GM12878 (cell line): Measurements from ENCODE around the gene MSI2. TPM values are rescaled to one million over a fixed set of nuclear protein-coding genes. Genes with fewer than 3 reads are reported as not detected.

ENCODE experiments used
- BMI1 ChIP-seq: fragments of 450-650 bp; IDR thresholded peaks from 2 replicates; pipeline ENCODE4 v1.6.1; 2016; ENCODE audit warnings: mild to moderate bottlenecking, moderate library complexity, borderline replicate concordance
- CBX3 ChIP-seq: fragments of 200-600 bp; sonication (generic); IDR thresholded peaks from 2 replicates; pipeline ENCODE4 v1.6.1; 2016; ENCODE audit warnings: low read depth, borderline replicate concordance
- CHD1 ChIP-seq: IDR thresholded peaks from 2 replicates; pipeline ENCODE4 v1.6.1; 2012; ENCODE audit warnings: low read depth, low read length, improper control_type of control experiment
- CHD4 ChIP-seq: fragments of 200-600 bp; sonication (generic); IDR thresholded peaks from 2 replicates; pipeline ENCODE4 v1.6.1; 2016; ENCODE audit warnings: mild to moderate bottlenecking
- FOXK2 ChIP-seq: fragments of 450-650 bp; IDR thresholded peaks from 2 replicates; pipeline ENCODE4 v1.6.1; 2017; ENCODE audit warnings: mild to moderate bottlenecking, moderate library complexity
- GATAD2B ChIP-seq: fragments of 450-650 bp; conservative IDR thresholded peaks from 2 replicates; pipeline ENCODE4 v1.6.1; 2017; ENCODE audit warnings: low read depth, mild to moderate bottlenecking, moderate library complexity
- MEF2B ChIP-seq: fragments of 450-650 bp; IDR thresholded peaks from 2 replicates; pipeline ENCODE4 v1.6.1; 2018; ENCODE audit warnings: mild to moderate bottlenecking, moderate library complexity; ENCODE audit not compliant: partially characterized antibody, poor library complexity, severe bottlenecking
- MTA2 ChIP-seq: fragments of 450-650 bp; IDR thresholded peaks from 2 replicates; pipeline ENCODE4 v1.6.1; 2016; ENCODE audit warnings: low read depth, mild to moderate bottlenecking, moderate library complexity
- NRF1 ChIP-seq: conservative IDR thresholded peaks from 2 replicates; pipeline ENCODE4 v1.6.1; 2011; ENCODE audit warnings: mild to moderate bottlenecking, low read depth, low read length, improper control_type of control experiment
- RUNX3 ChIP-seq: IDR thresholded peaks from 2 replicates; pipeline ENCODE4 v1.6.1; 2012; ENCODE audit warnings: low read length, inconsistent platforms
- SMAD1 ChIP-seq: fragments of 450-650 bp; IDR thresholded peaks from 2 replicates; pipeline ENCODE4 v1.6.1; 2018; ENCODE audit warnings: mild to moderate bottlenecking, low read depth; ENCODE audit not compliant: partially characterized antibody
- SPI1 ChIP-seq: IDR thresholded peaks from 2 replicates; pipeline ENCODE4 v1.6.1; 2011; ENCODE audit warnings: low read depth, mild to moderate bottlenecking, low read length, moderate library complexity, borderline replicate concordance; ENCODE audit not compliant: insufficient read depth
- SREBF1 ChIP-seq: IDR thresholded peaks from 2 replicates; pipeline ENCODE4 v1.6.1; 2012; ENCODE audit warnings: mild to moderate bottlenecking, low read length
- ZBED1 ChIP-seq: IDR thresholded peaks from 2 replicates; pipeline ENCODE4 v1.6.1; 2016; ENCODE audit warnings: borderline replicate concordance
- ZNF24 ChIP-seq: fragments of 450-650 bp; IDR thresholded peaks from 2 replicates; pipeline ENCODE4 v1.6.1; 2017; ENCODE audit warnings: antibody characterized with exemption, mild to moderate bottlenecking
- ZNF274 ChIP-seq: IDR thresholded peaks from one replicate; pipeline ENCODE4 v1.8.0; 2011; ENCODE audit not compliant: insufficient read length, insufficient read depth
- polyA plus RNA-seq, 11 experiments: library from polyadenylated mRNA; depleted of rRNA in 4 of 11; unstranded in 6 of 11; stranded (reverse) in 5 of 11; fragments of >200 nt; fragmentation: Nextera tagmentation in 4 of 11; fragmentation: Illumina TruSeq in 1 of 11; extraction: Ambion mirVana in 4 of 11; extraction: Trizol in 1 of 11; gene quantifications; 1 replicate in 1 of 11; 2 replicates in 10 of 11; pipeline versions ENCODE4 v1.2.1 to v1.2.3, GENCODE V29; 2011 to 2016; ENCODE audit warnings: inconsistent platforms in 2 of 11, missing spikeins in 2 of 11, low read depth in 1 of 11
- total RNA-seq, 4 experiments: library from RNA; depleted of rRNA in 3 of 4; stranded (reverse); fragments of >200 nt in 3 of 4; fragmentation: Illumina TruSeq in 1 of 4; extraction: Trizol in 1 of 4; gene quantifications; 2 replicates each; pipeline versions ENCODE4 v1.2.1 to v1.2.3, GENCODE V29; 2013 to 2021
- TF ChIP-seq, protein P1 (sequence below): fragments of 450-650 bp; IDR thresholded peaks from 2 replicates; pipeline ENCODE4 v1.6.1; 2017; ENCODE audit warnings: mild to moderate bottlenecking, moderate library complexity
- TF ChIP-seq, protein P2 (sequence below): fragments of 450-650 bp; IDR thresholded peaks from 2 replicates; pipeline ENCODE4 v1.6.1; 2017; ENCODE audit warnings: low read depth, mild to moderate bottlenecking, moderate library complexity
- TF ChIP-seq, protein P3 (sequence below): IDR thresholded peaks from 2 replicates; pipeline ENCODE4 v1.6.1; 2012; ENCODE audit warnings: low read depth, low read length, improper control_type of control experiment
- TF ChIP-seq, protein P4 (sequence below): IDR thresholded peaks from 2 replicates; pipeline ENCODE4 v1.6.1; 2011; ENCODE audit warnings: borderline replicate concordance, low read depth, mild to moderate bottlenecking, moderate library complexity, low read length; ENCODE audit not compliant: insufficient read depth, poor library complexity, severe bottlenecking
- TF ChIP-seq, protein P5 (sequence below): fragments of 450-650 bp; IDR thresholded peaks from 2 replicates; pipeline ENCODE4 v1.6.1; 2016; ENCODE audit warnings: mild to moderate bottlenecking

MSI2 gene
- total and polyA plus RNA-seq, 10 of the 15 experiments (the other 5 are each of a cell fraction or from before 2014, with no cell fraction given), result 6.1 to 76.1 (median 42.0) TPM

DNA sequence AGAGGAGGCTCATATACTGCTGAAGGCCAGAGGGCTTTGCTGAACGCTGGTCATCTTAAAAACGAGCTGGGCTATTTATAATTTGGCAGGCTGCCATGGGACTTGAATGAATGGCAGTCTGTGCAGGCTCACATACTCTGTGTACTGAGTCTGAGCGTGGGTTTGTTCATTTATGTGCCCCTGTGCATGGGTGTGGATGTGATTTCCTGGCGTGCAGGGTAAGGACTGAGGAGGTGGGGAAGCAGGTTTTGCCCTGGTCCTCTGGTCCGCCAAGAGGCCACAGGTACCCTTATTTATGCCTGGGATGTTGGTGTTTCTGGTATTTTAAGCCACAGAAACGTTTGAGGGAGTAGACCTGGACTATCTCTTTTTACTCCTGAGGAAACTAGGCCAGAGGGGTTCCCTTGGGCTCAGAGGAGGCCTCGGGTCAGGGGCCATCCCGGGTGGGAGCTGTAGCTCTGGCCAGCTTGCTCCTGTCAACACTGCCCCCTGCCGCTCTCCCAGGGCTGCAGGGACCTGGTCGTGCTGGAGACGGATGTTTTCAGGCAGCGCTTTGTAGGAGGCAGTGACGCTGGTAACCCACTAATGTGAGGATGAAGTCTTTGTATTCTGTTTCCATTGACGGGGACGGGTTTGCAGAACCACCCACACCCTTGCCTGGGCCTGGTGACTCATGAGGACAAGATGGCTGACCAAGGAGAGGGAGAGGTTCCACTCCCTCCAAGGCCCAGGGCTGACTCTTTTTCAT is 184.4 kb downstream of the MSI2 start (continued):
- TF ChIP-seq, protein P1, sequence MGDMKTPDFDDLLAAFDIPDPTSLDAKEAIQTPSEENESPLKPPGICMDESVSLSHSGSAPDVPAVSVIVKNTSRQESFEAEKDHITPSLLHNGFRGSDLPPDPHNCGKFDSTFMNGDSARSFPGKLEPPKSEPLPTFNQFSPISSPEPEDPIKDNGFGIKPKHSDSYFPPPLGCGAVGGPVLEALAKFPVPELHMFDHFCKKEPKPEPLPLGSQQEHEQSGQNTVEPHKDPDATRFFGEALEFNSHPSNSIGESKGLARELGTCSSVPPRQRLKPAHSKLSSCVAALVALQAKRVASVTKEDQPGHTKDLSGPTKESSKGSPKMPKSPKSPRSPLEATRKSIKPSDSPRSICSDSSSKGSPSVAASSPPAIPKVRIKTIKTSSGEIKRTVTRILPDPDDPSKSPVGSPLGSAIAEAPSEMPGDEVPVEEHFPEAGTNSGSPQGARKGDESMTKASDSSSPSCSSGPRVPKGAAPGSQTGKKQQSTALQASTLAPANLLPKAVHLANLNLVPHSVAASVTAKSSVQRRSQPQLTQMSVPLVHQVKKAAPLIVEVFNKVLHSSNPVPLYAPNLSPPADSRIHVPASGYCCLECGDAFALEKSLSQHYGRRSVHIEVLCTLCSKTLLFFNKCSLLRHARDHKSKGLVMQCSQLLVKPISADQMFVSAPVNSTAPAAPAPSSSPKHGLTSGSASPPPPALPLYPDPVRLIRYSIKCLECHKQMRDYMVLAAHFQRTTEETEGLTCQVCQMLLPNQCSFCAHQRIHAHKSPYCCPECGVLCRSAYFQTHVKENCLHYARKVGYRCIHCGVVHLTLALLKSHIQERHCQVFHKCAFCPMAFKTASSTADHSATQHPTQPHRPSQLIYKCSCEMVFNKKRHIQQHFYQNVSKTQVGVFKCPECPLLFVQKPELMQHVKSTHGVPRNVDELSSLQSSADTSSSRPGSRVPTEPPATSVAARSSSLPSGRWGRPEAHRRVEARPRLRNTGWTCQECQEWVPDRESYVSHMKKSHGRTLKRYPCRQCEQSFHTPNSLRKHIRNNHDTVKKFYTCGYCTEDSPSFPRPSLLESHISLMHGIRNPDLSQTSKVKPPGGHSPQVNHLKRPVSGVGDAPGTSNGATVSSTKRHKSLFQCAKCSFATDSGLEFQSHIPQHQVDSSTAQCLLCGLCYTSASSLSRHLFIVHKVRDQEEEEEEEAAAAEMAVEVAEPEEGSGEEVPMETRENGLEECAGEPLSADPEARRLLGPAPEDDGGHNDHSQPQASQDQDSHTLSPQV, result peak; percentile 60; the same call in 1 of the 2 replicates
- no peak for TF ChIP-seq ZNF274
- TF ChIP-seq ZBED1, result no peak
- TF ChIP-seq MTA2, result peak; percentile 73
- TF ChIP-seq SMAD1, result peak; percentile 89
- no peak for TF ChIP-seq SREBF1
- TF ChIP-seq, protein P2, sequence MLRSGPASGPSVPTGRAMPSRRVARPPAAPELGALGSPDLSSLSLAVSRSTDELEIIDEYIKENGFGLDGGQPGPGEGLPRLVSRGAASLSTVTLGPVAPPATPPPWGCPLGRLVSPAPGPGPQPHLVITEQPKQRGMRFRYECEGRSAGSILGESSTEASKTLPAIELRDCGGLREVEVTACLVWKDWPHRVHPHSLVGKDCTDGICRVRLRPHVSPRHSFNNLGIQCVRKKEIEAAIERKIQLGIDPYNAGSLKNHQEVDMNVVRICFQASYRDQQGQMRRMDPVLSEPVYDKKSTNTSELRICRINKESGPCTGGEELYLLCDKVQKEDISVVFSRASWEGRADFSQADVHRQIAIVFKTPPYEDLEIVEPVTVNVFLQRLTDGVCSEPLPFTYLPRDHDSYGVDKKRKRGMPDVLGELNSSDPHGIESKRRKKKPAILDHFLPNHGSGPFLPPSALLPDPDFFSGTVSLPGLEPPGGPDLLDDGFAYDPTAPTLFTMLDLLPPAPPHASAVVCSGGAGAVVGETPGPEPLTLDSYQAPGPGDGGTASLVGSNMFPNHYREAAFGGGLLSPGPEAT, result peak; percentile 76; the same call in 1 of the 2 replicates
- TF ChIP-seq BMI1, result no peak
- TF ChIP-seq CHD4, result no peak
- TF ChIP-seq, protein P3, sequence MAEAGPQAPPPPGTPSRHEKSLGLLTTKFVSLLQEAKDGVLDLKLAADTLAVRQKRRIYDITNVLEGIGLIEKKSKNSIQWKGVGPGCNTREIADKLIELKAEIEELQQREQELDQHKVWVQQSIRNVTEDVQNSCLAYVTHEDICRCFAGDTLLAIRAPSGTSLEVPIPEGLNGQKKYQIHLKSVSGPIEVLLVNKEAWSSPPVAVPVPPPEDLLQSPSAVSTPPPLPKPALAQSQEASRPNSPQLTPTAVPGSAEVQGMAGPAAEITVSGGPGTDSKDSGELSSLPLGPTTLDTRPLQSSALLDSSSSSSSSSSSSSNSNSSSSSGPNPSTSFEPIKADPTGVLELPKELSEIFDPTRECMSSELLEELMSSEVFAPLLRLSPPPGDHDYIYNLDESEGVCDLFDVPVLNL, result no peak
- TF ChIP-seq NRF1, result no peak
- 0 out of 2 replicates have a peak, but pooled peaks have one; percentile 10 for TF ChIP-seq ZNF24
- peak; percentile 23; the same call in 1 of the 2 replicates for TF ChIP-seq FOXK2
- TF ChIP-seq CHD1, result no peak
- no peak for TF ChIP-seq MEF2B
- TF ChIP-seq SPI1, result no peak
- peak; percentile 2; the same call in 1 of the 2 replicates for TF ChIP-seq RUNX3
- TF ChIP-seq, protein P4, sequence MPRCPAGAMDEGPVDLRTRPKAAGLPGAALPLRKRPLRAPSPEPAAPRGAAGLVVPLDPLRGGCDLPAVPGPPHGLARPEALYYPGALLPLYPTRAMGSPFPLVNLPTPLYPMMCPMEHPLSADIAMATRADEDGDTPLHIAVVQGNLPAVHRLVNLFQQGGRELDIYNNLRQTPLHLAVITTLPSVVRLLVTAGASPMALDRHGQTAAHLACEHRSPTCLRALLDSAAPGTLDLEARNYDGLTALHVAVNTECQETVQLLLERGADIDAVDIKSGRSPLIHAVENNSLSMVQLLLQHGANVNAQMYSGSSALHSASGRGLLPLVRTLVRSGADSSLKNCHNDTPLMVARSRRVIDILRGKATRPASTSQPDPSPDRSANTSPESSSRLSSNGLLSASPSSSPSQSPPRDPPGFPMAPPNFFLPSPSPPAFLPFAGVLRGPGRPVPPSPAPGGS, result no peak
- no peak for TF ChIP-seq CBX3
- TF ChIP-seq, protein P5, sequence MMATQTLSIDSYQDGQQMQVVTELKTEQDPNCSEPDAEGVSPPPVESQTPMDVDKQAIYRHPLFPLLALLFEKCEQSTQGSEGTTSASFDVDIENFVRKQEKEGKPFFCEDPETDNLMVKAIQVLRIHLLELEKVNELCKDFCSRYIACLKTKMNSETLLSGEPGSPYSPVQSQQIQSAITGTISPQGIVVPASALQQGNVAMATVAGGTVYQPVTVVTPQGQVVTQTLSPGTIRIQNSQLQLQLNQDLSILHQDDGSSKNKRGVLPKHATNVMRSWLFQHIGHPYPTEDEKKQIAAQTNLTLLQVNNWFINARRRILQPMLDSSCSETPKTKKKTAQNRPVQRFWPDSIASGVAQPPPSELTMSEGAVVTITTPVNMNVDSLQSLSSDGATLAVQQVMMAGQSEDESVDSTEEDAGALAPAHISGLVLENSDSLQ, result peak; percentile 75
- TF ChIP-seq GATAD2B, result peak; percentile 71; the same call in 1 of the 2 replicates
